Activated gamma-delta T cell (primary cell): ENCODE data around the gene SIRT1.
"Not testable (repeated sequence)": the region's sequence is repeated elsewhere in the genome, so short reads cannot be mapped to it uniquely, and the experiment has no call there.

Experiments
- DNase-seq: peaks from one replicate; lab custom pipeline; 2025; lab: John Stamatoyannopoulos, UW

The SIRT1 gene

GRCh38 chr10:67875340-67876238 lies 8.9 kb upstream of the SIRT1 start:
- no peak for DNase-seq

- DNase-seq, result not testable (repeated sequence)
Observed at GRCh38 chr10:67877421-67877820, 7.0 kb upstream of the SIRT1 start.

GRCh38 chr10:67878133-67878532 lies 6.3 kb upstream of the SIRT1 start:
- DNase-seq, result no peak

GRCh38 chr10:67883710-67884312 lies 645 bp upstream of the SIRT1 start:
- no peak for DNase-seq

- peak; percentile 75 for DNase-seq
Observed at GRCh38 chr10:67884842-67885670, 600 bp downstream of the SIRT1 start.

- DNase-seq, result no peak
Observed at GRCh38 chr10:67893637-67894036, 9.2 kb downstream of the SIRT1 start.

GRCh38 chr10:67903581-67903980 lies 19.1 kb downstream of the SIRT1 start:
- DNase-seq, result no peak

- no peak for DNase-seq
Observed at GRCh38 chr10:67912331-67912946, 28.0 kb downstream of the SIRT1 start.

GRCh38 chr10:67914777-67915340 lies 30.4 kb downstream of the SIRT1 start:
- no peak for DNase-seq

- no peak for DNase-seq
Observed at GRCh38 chr10:67917169-67917568, 32.7 kb downstream of the SIRT1 start.

- DNase-seq, result no peak
Observed at GRCh38 chr10:67917679-67918078, 33.2 kb downstream of the SIRT1 start.

- no peak for DNase-seq
Observed at GRCh38 chr10:67921065-67921464, 36.6 kb downstream of the SIRT1 start.

- no peak for DNase-seq
Observed at GRCh38 chr10:67923551-67923950, 39.1 kb downstream of the SIRT1 start.

GRCh38 chr10:67924136-67924535 lies 39.7 kb downstream of the SIRT1 start:
- DNase-seq, result no peak

GRCh38 chr10:67925449-67926005 lies 41.1 kb downstream of the SIRT1 start:
- no peak for DNase-seq

- DNase-seq, result no peak
Observed at GRCh38 chr10:67926951-67927350, 42.5 kb downstream of the SIRT1 start.

- DNase-seq, result no peak
Observed at GRCh38 chr10:67933199-67933598, 48.7 kb downstream of the SIRT1 start.

- no peak for DNase-seq
Observed at GRCh38 chr10:67934336-67934735, 49.9 kb downstream of the SIRT1 start.

- DNase-seq, result no peak
Observed at GRCh38 chr10:67935223-67935622, 50.8 kb downstream of the SIRT1 start.

- DNase-seq, result no peak
Observed at GRCh38 chr10:67936416-67936815, 52.0 kb downstream of the SIRT1 start.

GRCh38 chr10:67943917-67944316 lies 59.5 kb downstream of the SIRT1 start:
- no peak for DNase-seq
